Measurements from ENCODE around the gene ANKS1A. TPM values are rescaled to one million over a fixed set of nuclear protein-coding genes. Genes with fewer than 3 reads are reported as not detected.
"Not testable (repeated sequence)": the region's sequence is repeated elsewhere in the genome, so short reads cannot be mapped to it uniquely, and the experiment has no call there.

The ANKS1A gene
- total and polyA plus RNA-seq, 7 donors, result 3.9 to 12.4 (median 6.1) TPM

- Histone ChIP-seq H3K4me1 (no peaks in the 10 kb centered on the region), H3K36me3 (ENCODE audit: insufficient read depth in 1 of 2, low read depth in 1 of 2) (peaks cover 13 to 100% of the 10 kb centered on the region in 2 donors), H3K9me3 (no peaks in the 10 kb centered on the region), H3K4me3 (no peak overlapping the region), H3K27me3 (ENCODE audit: insufficient read depth in 3 of 3, low read length in 2 of 3) (no peaks in the 10 kb centered on the region), H3K27ac (no peak overlapping the region)
- TF ChIP-seq, protein P1, sequence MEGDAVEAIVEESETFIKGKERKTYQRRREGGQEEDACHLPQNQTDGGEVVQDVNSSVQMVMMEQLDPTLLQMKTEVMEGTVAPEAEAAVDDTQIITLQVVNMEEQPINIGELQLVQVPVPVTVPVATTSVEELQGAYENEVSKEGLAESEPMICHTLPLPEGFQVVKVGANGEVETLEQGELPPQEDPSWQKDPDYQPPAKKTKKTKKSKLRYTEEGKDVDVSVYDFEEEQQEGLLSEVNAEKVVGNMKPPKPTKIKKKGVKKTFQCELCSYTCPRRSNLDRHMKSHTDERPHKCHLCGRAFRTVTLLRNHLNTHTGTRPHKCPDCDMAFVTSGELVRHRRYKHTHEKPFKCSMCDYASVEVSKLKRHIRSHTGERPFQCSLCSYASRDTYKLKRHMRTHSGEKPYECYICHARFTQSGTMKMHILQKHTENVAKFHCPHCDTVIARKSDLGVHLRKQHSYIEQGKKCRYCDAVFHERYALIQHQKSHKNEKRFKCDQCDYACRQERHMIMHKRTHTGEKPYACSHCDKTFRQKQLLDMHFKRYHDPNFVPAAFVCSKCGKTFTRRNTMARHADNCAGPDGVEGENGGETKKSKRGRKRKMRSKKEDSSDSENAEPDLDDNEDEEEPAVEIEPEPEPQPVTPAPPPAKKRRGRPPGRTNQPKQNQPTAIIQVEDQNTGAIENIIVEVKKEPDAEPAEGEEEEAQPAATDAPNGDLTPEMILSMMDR (IDR thresholded peaks at IDR 0.05), result no peak
- ATAC-seq (no peak), DNase-seq (no peak)
- intact Hi-C loops (cut with DNase I), result no loop called here
- WGBS, 3 donors, result 84 to 91% (median 91%) methylated on average over 1 of the region's 1 CpG
Measured at GRCh38 chr6:34877259-34877658, 11.8 kb upstream of the ANKS1A start.

DNA sequence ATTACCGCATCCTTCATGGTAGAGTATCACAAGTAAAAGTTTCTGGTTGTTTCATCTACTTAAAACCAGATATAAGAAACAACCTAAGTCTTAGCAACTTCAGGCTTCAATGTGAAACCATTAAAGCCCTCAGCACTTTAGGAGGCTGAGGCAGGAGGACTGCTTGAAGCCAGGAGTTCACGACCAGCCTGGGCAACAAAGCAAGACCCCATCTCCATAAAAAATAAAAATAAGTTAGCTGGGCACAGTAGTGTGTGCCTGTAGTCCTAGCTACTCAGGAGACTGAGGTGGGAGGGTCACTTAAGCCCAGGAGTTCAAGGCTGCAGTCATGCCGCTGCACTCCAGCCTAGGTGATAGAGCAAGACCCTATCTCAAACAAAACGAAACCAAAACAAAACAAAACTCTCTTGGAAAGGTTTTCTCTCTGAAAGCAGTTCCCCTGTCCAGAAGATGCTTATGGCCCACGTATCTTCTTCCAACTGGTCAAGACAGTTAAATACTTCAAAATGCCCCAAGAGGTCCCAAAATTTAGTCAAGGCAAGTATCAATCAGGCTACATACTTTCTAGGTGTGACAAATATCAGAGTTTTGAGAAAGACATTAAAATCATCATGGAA, 11.1 kb upstream of the ANKS1A start:
- no peak overlapping the region for H3K27ac ChIP-seq
- H3K4me1 ChIP-seq, result no peaks in the 10 kb centered on the region
- TF ChIP-seq, protein P1 (IDR thresholded peaks at IDR 0.05), result no peak
- ATAC-seq (no peak), DNase-seq (no peak)
- H3K36me3 ChIP-seq (ENCODE audit: insufficient read depth in 1 of 2, low read depth in 1 of 2), result peaks cover 9 to 98% of the 10 kb centered on the region in 2 donors
- intact Hi-C loops (cut with DNase I), result no loop called here
- 89 to 93% (median 93%) methylated on average over 5 of the region's 5 CpGs for whole genome bisulfite sequencing, 3 donors
- H3K27me3 ChIP-seq (ENCODE audit: insufficient read depth in 3 of 3, low read length in 2 of 3), result no peaks in the 10 kb centered on the region
- H3K4me3 ChIP-seq, result no peak overlapping the region
- H3K9me3 ChIP-seq, result no peaks in the 10 kb centered on the region

GRCh38 chr6:34884073-34884472, 5.0 kb upstream of the ANKS1A start:
- 98 to 100% (median 100%) methylated on average over 1 of the region's 1 CpG for WGBS, 3 donors
- DNase-seq; H3K27ac ChIP-seq; H3K27me3 ChIP-seq (ENCODE audit: insufficient read depth in 3 of 3, low read length in 2 of 3); H3K4me3 ChIP-seq; H3K4me1 ChIP-seq; H3K9me3 ChIP-seq; ATAC-seq: not testable (repeated sequence)
- intact Hi-C loops (cut with DNase I), result loop anchor here in 1 of 2 donors (10.0 kb wide), 1 partner anchor 119 kb away; no protein-coding TSS in a partner anchor
- peaks cover 0 to 62% of the 10 kb centered on the region in 2 donors for H3K36me3 ChIP-seq (ENCODE audit: insufficient read depth in 1 of 2, low read depth in 1 of 2)

DNA sequence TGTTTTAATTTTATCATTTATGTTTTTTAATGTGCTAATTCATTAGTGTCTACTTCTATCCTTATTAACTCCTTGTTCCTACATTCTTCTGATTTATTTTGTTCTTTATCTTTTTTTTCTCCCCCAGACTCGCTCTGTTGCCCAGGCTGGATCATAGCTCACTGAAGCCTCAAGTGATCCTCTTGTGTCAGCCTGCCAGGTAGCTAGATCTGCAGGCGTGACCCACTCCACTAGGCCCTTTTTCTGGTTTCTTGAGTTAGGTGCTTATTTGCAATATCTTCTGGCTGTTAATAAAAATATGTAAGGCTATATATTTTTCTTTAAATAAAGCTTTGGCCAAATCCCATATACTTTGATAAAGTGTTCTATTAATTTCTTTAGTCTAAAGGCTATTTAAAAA, 4.1 kb upstream of the ANKS1A start:
- TF ChIP-seq, protein P1 (IDR thresholded peaks at IDR 0.05), result no peak
- intact Hi-C loops (cut with DNase I), result loop anchor here in 1 of 2 donors (10.0 kb wide), 1 partner anchor 120 kb away; no protein-coding TSS in a partner anchor
- no peak for ATAC-seq
- peaks cover 0 to 53% of the 10 kb centered on the region in 2 donors for H3K36me3 ChIP-seq (ENCODE audit: insufficient read depth in 1 of 2, low read depth in 1 of 2)
- no peak overlapping the region for H3K27ac ChIP-seq
- H3K27me3 ChIP-seq (ENCODE audit: insufficient read depth in 3 of 3, low read length in 2 of 3), result no peaks in the 10 kb centered on the region
- peaks cover 9% of the 10 kb centered on the region for H3K4me1 ChIP-seq
- no peak for DNase-seq
- H3K4me3 ChIP-seq, result no peak overlapping the region
- H3K9me3 ChIP-seq, result no peaks in the 10 kb centered on the region
- WGBS, 3 donors, result 85 to 95% (median 94%) methylated on average over 2 of the region's 2 CpGs

GRCh38 chr6:34885837-34886236, 3.2 kb upstream of the ANKS1A start:
- H3K4me3 ChIP-seq; H3K27ac ChIP-seq; H3K9me3 ChIP-seq; H3K27me3 ChIP-seq (ENCODE audit: insufficient read depth in 3 of 3, low read length in 2 of 3); DNase-seq; ATAC-seq: not testable (repeated sequence)
- peaks cover 15% of the 10 kb centered on the region for H3K4me1 ChIP-seq
- 92 to 93% (median 92%) methylated on average over 15 of the region's 15 CpGs for whole genome bisulfite sequencing, 3 donors
- H3K36me3 ChIP-seq (ENCODE audit: insufficient read depth in 1 of 2, low read depth in 1 of 2), result peaks cover 0 to 45% of the 10 kb centered on the region in 2 donors
- intact Hi-C loops (cut with DNase I), result loop anchor here in 1 of 2 donors (10.0 kb wide), 1 partner anchor 121 kb away; no protein-coding TSS in a partner anchor
